SK-N-SH (cell line): ENCODE results near the gene FCMR. TPM values are rescaled to one million over a fixed set of nuclear protein-coding genes. Genes with fewer than 3 reads are reported as not detected.

Experiments used
- CTCF ChIA-PET: fragments of 300-600, 350-600 bp; formaldehyde crosslinking; extraction: SDS; loops from one replicate; lab custom pipeline; 2021; lab: Yijun Ruan, JAX
- POLR2A ChIA-PET: fragments of 350-600 bp; sonication (Branson Sonifier 250); formaldehyde crosslinking; extraction: SDS; loops from one replicate; lab custom pipeline; 2020; ENCODE audit warnings: antibody characterized with exemption, inconsistent platforms; lab: Yijun Ruan, JAX
- DNase-seq: peaks from one replicate; pipeline ENCODE4 v3.0.0; 2012
- H2AFZ ChIP-seq: fragments of 200-600 bp; sonication (generic); 2 replicates; pipeline ENCODE4 v1.8.1; 2016; ENCODE audit warnings: antibody characterized with exemption, mild to moderate bottlenecking, low read depth
- H3F3A ChIP-seq: fragments of 200-600 bp; sonication (generic); replicated peaks from 2 replicates; pipeline ENCODE3; 2016; ENCODE audit warnings: antibody characterized with exemption, mild to moderate bottlenecking; ENCODE audit not compliant: insufficient read depth
- H3K27ac ChIP-seq, 2 experiments: fragments of 200-500 bp in 1 of 2; fragments of 200-600 bp in 1 of 2; sonication (Bioruptor generic) in 1 of 2; sonication (generic), shearing (Covaris generic) in 1 of 2; 2 replicates each; pipeline versions ENCODE4 v1.5.1 to v1.6.1; 2014 to 2016; ENCODE audit warnings: low read depth in 2 of 2, inconsistent platforms in 1 of 2, low read length in 1 of 2, mild to moderate bottlenecking in 1 of 2, mixed read lengths in 1 of 2
- H3K27me3 ChIP-seq: fragments of 200-600 bp; sonication (generic), shearing (Covaris generic); 2 replicates; pipeline ENCODE4 v1.6.1; 2016; ENCODE audit warnings: mixed run types; ENCODE audit not compliant: insufficient read depth
- H3K36me3 ChIP-seq, 2 experiments: fragments of 200-500 bp in 1 of 2; fragments of 200-600 bp in 1 of 2; sonication (Bioruptor generic) in 1 of 2; sonication (generic) in 1 of 2; replicated peaks in 1 of 2; 2 replicates each; pipeline versions ENCODE3 to v1.5.1; 2014 to 2016; ENCODE audit warnings: low read length in 1 of 2, mild to moderate bottlenecking in 1 of 2; ENCODE audit not compliant: insufficient read depth in 2 of 2, control insufficient read depth in 1 of 2
- H3K4me1 ChIP-seq, 2 experiments: fragments of 200-500 bp in 1 of 2; fragments of 200-600 bp in 1 of 2; sonication (Bioruptor generic) in 1 of 2; sonication (generic), shearing (Covaris generic) in 1 of 2; 2 replicates each; pipeline versions ENCODE4 v1.5.1 to v1.6.1; 2014 to 2016; ENCODE audit warnings: low read depth in 1 of 2, low read length in 1 of 2, mixed run types in 1 of 2; ENCODE audit not compliant: insufficient read depth in 2 of 2, control insufficient read depth in 1 of 2
- H3K4me2 ChIP-seq: fragments of 200-600 bp; sonication (generic), shearing (Covaris generic); 2 replicates; pipeline ENCODE4 v1.6.1; 2017; ENCODE audit warnings: mixed run types
- H3K4me3 ChIP-seq, 2 experiments: fragments of 200-500 bp in 1 of 2; fragments of 200-600 bp in 1 of 2; sonication (Bioruptor generic) in 1 of 2; sonication (generic), shearing (Covaris generic) in 1 of 2; 2 replicates each; pipeline versions ENCODE4 v1.5.1 to v1.8.1; 2014 to 2016; ENCODE audit warnings: low read depth in 2 of 2, inconsistent platforms in 1 of 2, low read length in 1 of 2, mild to moderate bottlenecking in 1 of 2, mixed read lengths in 1 of 2, moderate library complexity in 1 of 2
- H3K79me2 ChIP-seq: fragments of 200-600 bp; sonication (generic); 2 replicates; pipeline ENCODE4 v1.8.1; 2017; ENCODE audit warnings: mild to moderate bottlenecking; ENCODE audit not compliant: insufficient read depth
- H3K9ac ChIP-seq: fragments of 200-600 bp; sonication (generic); 2 replicates; pipeline ENCODE4 v1.6.1; 2017; ENCODE audit warnings: mixed run types
- H3K9me2 ChIP-seq: fragments of 200-600 bp; sonication (generic); 2 replicates; pipeline ENCODE4 v1.6.1; 2017; ENCODE audit warnings: mixed run types
- H3K9me3 ChIP-seq: fragments of 200-600 bp; sonication (generic); 2 replicates; pipeline ENCODE4 v1.6.1; 2017; ENCODE audit warnings: mixed run types, mild to moderate bottlenecking, moderate library complexity
- H4K20me1 ChIP-seq: fragments of 200-600 bp; sonication (generic); 2 replicates; pipeline ENCODE4 v1.6.1; 2017; ENCODE audit warnings: mild to moderate bottlenecking, mixed run types; ENCODE audit not compliant: insufficient read depth
- EP300 ChIP-seq, 2 experiments: IDR thresholded peaks; 2 replicates each; pipeline versions ENCODE4 v1.4.0 to v1.6.1; 2012; ENCODE audit warnings: borderline replicate concordance in 1 of 2, low read depth in 1 of 2, low read length in 1 of 2
- EZH2phosphoT487 ChIP-seq: fragments of 200-600 bp; sonication (generic); IDR thresholded peaks from 2 replicates; pipeline ENCODE4 v1.6.1; 2017; ENCODE audit warnings: low read depth, mixed run types, mild to moderate bottlenecking, antibody characterized with exemption, moderate library complexity, borderline replicate concordance
- FOSL2 ChIP-seq: IDR thresholded peaks from 2 replicates; pipeline ENCODE4 v1.4.0; 2012; ENCODE audit warnings: low read depth, mild to moderate bottlenecking, moderate library complexity, borderline replicate concordance
- FOXJ3 ChIP-seq: sonication (generic); formaldehyde crosslinking; IDR thresholded peaks from 2 replicates; pipeline ENCODE4 v1.5.1; 2020; ENCODE audit warnings: mild to moderate bottlenecking, missing genetic modification reagents
- FOXM1 ChIP-seq: IDR thresholded peaks from 2 replicates; pipeline ENCODE4 v1.4.0; 2012; ENCODE audit warnings: low read depth, mild to moderate bottlenecking
- GABPA ChIP-seq: IDR thresholded peaks from 2 replicates; pipeline ENCODE4 v1.4.0; 2012; ENCODE audit warnings: low read depth, mild to moderate bottlenecking
- MXI1 ChIP-seq: IDR thresholded peaks from 2 replicates; pipeline ENCODE4 v1.6.1; 2012; ENCODE audit warnings: mild to moderate bottlenecking, low read depth, low read length, improper control_type of control experiment
- NFIC ChIP-seq: IDR thresholded peaks from 2 replicates; pipeline ENCODE4 v1.4.0; 2012; ENCODE audit warnings: borderline replicate concordance
- NRF1 ChIP-seq: IDR thresholded peaks from 2 replicates; pipeline ENCODE4 v1.6.1; 2012; ENCODE audit warnings: low read depth, mild to moderate bottlenecking, low read length
- POLR2AphosphoS5 ChIP-seq: IDR thresholded peaks from 2 replicates; pipeline ENCODE4 v1.6.1; 2012; ENCODE audit warnings: low read depth, low read length
- RAD21 ChIP-seq: IDR thresholded peaks from 2 replicates; pipeline ENCODE4 v1.6.1; 2012; ENCODE audit warnings: mild to moderate bottlenecking, low read length
- RCOR1 ChIP-seq: fragments of 150-350 bp; IDR thresholded peaks from 2 replicates; pipeline ENCODE4 v1.6.1; 2017; ENCODE audit warnings: antibody characterized with exemption, low read length
- RFX5 ChIP-seq: IDR thresholded peaks from 2 replicates; pipeline ENCODE4 v1.6.1; 2012; ENCODE audit warnings: mild to moderate bottlenecking, improper control_type of control experiment, low read length
- SIN3A ChIP-seq: IDR thresholded peaks from 2 replicates; pipeline ENCODE4 v1.6.1; 2012; ENCODE audit warnings: low read depth, mild to moderate bottlenecking, low read length, moderate library complexity, borderline replicate concordance
- SMC3 ChIP-seq: IDR thresholded peaks from 2 replicates; pipeline ENCODE4 v1.6.1; 2012; ENCODE audit warnings: low read depth, low read length, improper control_type of control experiment
- TCF12 ChIP-seq: IDR thresholded peaks from 2 replicates; pipeline ENCODE4 v1.4.0; 2012
- YY1 ChIP-seq: IDR thresholded peaks from 2 replicates; pipeline ENCODE4 v1.4.0; 2012; ENCODE audit warnings: low read depth, mild to moderate bottlenecking
- WGBS: methylation state at CpG from one replicate; pipeline ENCODE4 v1.1.6; 2017; ENCODE audit warnings: low lambda C conversion rate; 5-methylcytosine and 5-hydroxymethylcytosine counted together
- polyA plus RNA-seq, 3 experiments: library from polyadenylated mRNA; depleted of rRNA; stranded (reverse); fragments of >200 nt; gene quantifications; 2 replicates each; pipeline ENCODE4 v1.2.3, GENCODE V29; 2012
- TF ChIP-seq, protein P1 (sequence below): IDR thresholded peaks from 2 replicates; pipeline ENCODE4 v1.4.0; 2012; ENCODE audit warnings: low read depth, borderline replicate concordance
- TF ChIP-seq, protein P2 (sequence below): fragments of 200-600 bp; sonication (generic); IDR thresholded peaks from 2 replicates; pipeline ENCODE4 v1.6.1; 2017; ENCODE audit warnings: antibody characterized with exemption, mild to moderate bottlenecking, moderate library complexity
- TF ChIP-seq, protein P3 (sequence below): IDR thresholded peaks from 2 replicates; pipeline ENCODE4; 2012

Gene FCMR
- polyA plus RNA-seq, 1 of the 3 experiments (the other 2 are of a cell fraction), result 0.15 TPM

DNA sequence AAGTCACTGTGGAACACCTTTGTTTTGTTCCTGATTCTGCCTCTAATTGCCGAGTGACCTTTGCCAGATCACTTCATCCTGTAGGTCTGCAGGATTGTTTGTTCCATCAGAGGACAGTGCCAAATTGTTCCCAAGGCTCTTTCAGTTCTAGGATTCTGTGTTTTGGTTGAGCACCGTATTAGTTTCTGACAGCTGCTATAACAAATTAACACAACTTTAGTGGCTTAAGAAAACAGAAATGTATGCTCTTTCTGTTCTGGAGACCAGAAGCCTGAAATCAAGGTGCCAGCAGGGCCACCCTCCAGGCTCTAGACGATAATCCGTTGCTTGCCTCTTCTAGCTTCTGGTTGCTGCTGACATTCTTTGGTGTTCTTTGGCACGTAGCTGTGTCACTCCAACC, 27.9 kb upstream of the FCMR start:
- CTCF ChIA-PET, result interaction anchor here (1.5 kb wide), 1 partner anchor 32 kb away, joined by 3 read pairs; no protein-coding TSS in a partner anchor
- no peaks in the 10 kb centered on the region for H3K4me1 ChIP-seq
- H3K36me3 ChIP-seq, result no peaks in the 10 kb centered on the region
- no peaks in the 10 kb centered on the region for H3K9me2 ChIP-seq
- TF ChIP-seq GABPA (no peak), NRF1 (no peak), NFIC (no peak)
- TF ChIP-seq, protein P1, sequence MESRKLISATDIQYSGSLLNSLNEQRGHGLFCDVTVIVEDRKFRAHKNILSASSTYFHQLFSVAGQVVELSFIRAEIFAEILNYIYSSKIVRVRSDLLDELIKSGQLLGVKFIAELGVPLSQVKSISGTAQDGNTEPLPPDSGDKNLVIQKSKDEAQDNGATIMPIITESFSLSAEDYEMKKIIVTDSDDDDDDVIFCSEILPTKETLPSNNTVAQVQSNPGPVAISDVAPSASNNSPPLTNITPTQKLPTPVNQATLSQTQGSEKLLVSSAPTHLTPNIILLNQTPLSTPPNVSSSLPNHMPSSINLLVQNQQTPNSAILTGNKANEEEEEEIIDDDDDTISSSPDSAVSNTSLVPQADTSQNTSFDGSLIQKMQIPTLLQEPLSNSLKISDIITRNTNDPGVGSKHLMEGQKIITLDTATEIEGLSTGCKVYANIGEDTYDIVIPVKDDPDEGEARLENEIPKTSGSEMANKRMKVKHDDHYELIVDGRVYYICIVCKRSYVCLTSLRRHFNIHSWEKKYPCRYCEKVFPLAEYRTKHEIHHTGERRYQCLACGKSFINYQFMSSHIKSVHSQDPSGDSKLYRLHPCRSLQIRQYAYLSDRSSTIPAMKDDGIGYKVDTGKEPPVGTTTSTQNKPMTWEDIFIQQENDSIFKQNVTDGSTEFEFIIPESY, result no peak
- TF ChIP-seq, protein P2, sequence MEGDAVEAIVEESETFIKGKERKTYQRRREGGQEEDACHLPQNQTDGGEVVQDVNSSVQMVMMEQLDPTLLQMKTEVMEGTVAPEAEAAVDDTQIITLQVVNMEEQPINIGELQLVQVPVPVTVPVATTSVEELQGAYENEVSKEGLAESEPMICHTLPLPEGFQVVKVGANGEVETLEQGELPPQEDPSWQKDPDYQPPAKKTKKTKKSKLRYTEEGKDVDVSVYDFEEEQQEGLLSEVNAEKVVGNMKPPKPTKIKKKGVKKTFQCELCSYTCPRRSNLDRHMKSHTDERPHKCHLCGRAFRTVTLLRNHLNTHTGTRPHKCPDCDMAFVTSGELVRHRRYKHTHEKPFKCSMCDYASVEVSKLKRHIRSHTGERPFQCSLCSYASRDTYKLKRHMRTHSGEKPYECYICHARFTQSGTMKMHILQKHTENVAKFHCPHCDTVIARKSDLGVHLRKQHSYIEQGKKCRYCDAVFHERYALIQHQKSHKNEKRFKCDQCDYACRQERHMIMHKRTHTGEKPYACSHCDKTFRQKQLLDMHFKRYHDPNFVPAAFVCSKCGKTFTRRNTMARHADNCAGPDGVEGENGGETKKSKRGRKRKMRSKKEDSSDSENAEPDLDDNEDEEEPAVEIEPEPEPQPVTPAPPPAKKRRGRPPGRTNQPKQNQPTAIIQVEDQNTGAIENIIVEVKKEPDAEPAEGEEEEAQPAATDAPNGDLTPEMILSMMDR, result no peak
- H3K79me2 ChIP-seq, result no peaks in the 10 kb centered on the region
- POLR2A ChIA-PET, result no interaction called here
- no peak overlapping the region for H3K27ac ChIP-seq
- H3K9ac ChIP-seq, result no peak overlapping the region
- no peaks in the 10 kb centered on the region for H4K20me1 ChIP-seq
- DNase-seq, result no peak
- H3K27me3 ChIP-seq, result peaks cover 23% of the 10 kb centered on the region; the same call in 1 of the 2 replicates
- no peak overlapping the region for H2AFZ ChIP-seq
- no peak overlapping the region for H3K4me3 ChIP-seq
- H3K9me3 ChIP-seq, result no peaks in the 10 kb centered on the region
- WGBS, result 45% methylated on average over 5 of the region's 5 CpGs
- no peaks in the 10 kb centered on the region for H3F3A ChIP-seq
- H3K4me2 ChIP-seq, result no peak overlapping the region

DNA sequence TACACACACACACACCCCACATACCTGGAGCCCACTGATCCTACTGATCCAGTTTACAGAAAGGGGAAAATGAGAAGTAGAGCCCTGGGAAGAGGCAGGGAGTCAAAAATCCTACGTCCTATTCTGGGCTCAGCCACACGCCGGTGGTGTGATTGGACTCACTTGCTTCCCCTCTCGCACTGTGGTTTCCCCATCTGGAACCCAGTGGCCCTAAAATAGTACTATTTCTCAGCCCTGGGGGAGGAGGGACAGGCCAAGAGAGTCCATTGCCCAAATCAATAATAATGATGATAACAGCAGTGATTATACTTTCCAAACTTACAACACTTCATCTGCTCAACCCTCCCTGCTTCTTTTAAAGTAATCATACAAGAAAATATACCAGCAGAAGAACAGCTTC, 27.5 kb upstream of the FCMR start:
- Histone ChIP-seq H3K4me3 (no peak overlapping the region), H3K4me1 (no peaks in the 10 kb centered on the region), H4K20me1 (no peaks in the 10 kb centered on the region), H3K79me2 (no peaks in the 10 kb centered on the region), H3K4me2 (no peak overlapping the region), H2AFZ (no peak overlapping the region), H3K9me2 (no peaks in the 10 kb centered on the region), H3K27me3 (peaks cover 23% of the 10 kb centered on the region; the same call in 1 of the 2 replicates), H3K9ac (no peak overlapping the region), H3K36me3 (no peaks in the 10 kb centered on the region), H3K9me3 (no peaks in the 10 kb centered on the region), H3K27ac (no peak overlapping the region), H3F3A (no peaks in the 10 kb centered on the region)
- ChIA-PET CTCF (interaction anchor here (1.5 kb wide), 1 partner anchor 32 kb away, joined by 3 read pairs; no protein-coding TSS in a partner anchor), POLR2A (no interaction called here)
- TF ChIP-seq EZH2phosphoT487 (no peak), FOXM1 (no peak), TCF12 (no peak), MXI1 (no peak), EP300 (IDR thresholded peaks at IDR 0.05; ENCODE audit: borderline replicate concordance in 1 of 2, low read depth in 1 of 2, low read length in 1 of 2) (no peak), POLR2AphosphoS5 (no peak), FOSL2 (no peak), NFIC (no peak), SMC3 (no peak), RFX5 (no peak), FOXJ3 (CRISPR knock-in tag) (no peak), RAD21 (no peak), YY1 (no peak), RCOR1 (no peak), SIN3A (no peak)
- TF ChIP-seq, protein P3, sequence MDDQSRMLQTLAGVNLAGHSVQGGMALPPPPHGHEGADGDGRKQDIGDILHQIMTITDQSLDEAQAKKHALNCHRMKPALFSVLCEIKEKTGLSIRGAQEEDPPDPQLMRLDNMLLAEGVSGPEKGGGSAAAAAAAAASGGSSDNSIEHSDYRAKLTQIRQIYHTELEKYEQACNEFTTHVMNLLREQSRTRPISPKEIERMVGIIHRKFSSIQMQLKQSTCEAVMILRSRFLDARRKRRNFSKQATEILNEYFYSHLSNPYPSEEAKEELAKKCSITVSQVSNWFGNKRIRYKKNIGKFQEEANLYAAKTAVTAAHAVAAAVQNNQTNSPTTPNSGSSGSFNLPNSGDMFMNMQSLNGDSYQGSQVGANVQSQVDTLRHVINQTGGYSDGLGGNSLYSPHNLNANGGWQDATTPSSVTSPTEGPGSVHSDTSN, result no peak
- TF ChIP-seq, protein P1, result no peak
- DNase-seq, result no peak
- WGBS, result 59% methylated on average over 4 of the region's 4 CpGs
